Activated CD8-positive, alpha-beta T cell treated with anti-CD3 and anti-CD28 coated beads, Interleukin-2, amount 10 ng/mL, durations not matched to agents 7 days and 5 days (primary cell): ENCODE data around the gene MOB3B. TPM values are rescaled to one million over a fixed set of nuclear protein-coding genes. Genes with fewer than 3 reads are reported as not detected.
A peak's percentile ranks its signal among the peaks of the same experiment; 100 is the strongest.
"Not testable (repeated sequence)": the region's sequence is repeated elsewhere in the genome, so short reads cannot be mapped to it uniquely, and the experiment has no call there.

ENCODE experiments used
- ATAC-seq: fragments of 150-1000 bp; cut with Tn5 transposase; one replicate; pipeline ENCODE4 v1.10.0; 2021; ENCODE audit warnings: moderate library complexity
- CTCF ChIA-PET: fragments of 350-600 bp; sonication (Branson Sonifier 250); formaldehyde crosslinking; loops from one replicate; lab custom pipeline; 2021; ENCODE audit warnings: antibody characterized with exemption; lab: Charles Lee
- POLR2A ChIA-PET: fragments of 350-600 bp; sonication (Branson Sonifier 250); formaldehyde crosslinking; loops from one replicate; lab custom pipeline; 2021; ENCODE audit warnings: antibody characterized with exemption; lab: Charles Lee
- DNase-seq: peaks from one replicate; pipeline ENCODE4 v3.0.0-alpha.2; 2020
- H3K27ac Mint-ChIP-seq: one replicate; pipeline ENCODE4 v1.8.0; 2021; ENCODE audit warnings: mild to moderate bottlenecking, mixed read lengths
- H3K27me3 Mint-ChIP-seq: one replicate; pipeline ENCODE4 v1.8.0; 2021; ENCODE audit warnings: low read depth, mixed read lengths
- H3K36me3 Mint-ChIP-seq: one replicate; pipeline ENCODE4 v1.8.0; 2021; ENCODE audit warnings: low read depth, mixed read lengths
- H3K4me1 Mint-ChIP-seq: one replicate; pipeline ENCODE4 v1.8.0; 2021; ENCODE audit warnings: low read depth, mixed read lengths
- H3K4me3 Mint-ChIP-seq: one replicate; pipeline ENCODE4 v1.8.0; 2021; ENCODE audit warnings: mild to moderate bottlenecking, mixed read lengths
- H3K9me3 Mint-ChIP-seq: one replicate; pipeline ENCODE4 v1.8.0; 2022; ENCODE audit warnings: mixed read lengths; ENCODE audit not compliant: insufficient read depth
- total RNA-seq, 2 experiments: library from RNA; stranded (reverse); gene quantifications; one replicate each; pipeline ENCODE4 v1.2.3, GENCODE V29; 2021

MOB3B gene
- total RNA-seq, 2 experiments from 2014 or later, result 2.5 to 2.8 TPM

- H3K4me1 Mint-ChIP-seq, result peaks cover 26% of the 10 kb centered on the region
- no peak for DNase-seq
- H3K4me3 Mint-ChIP-seq, result no peak overlapping the region
- peaks cover 5% of the 10 kb centered on the region for H3K36me3 Mint-ChIP-seq
- ChIA-PET CTCF (interaction anchor here (1.9 kb wide), 1 partner anchor 69 kb away, joined by 7 read pairs; the partner anchor contains the start of gene MOB3B), POLR2A (no interaction called here)
- no peak for ATAC-seq
- H3K27ac Mint-ChIP-seq, result no peak overlapping the region
- no peaks in the 10 kb centered on the region for H3K27me3 Mint-ChIP-seq
- no peaks in the 10 kb centered on the region for H3K9me3 Mint-ChIP-seq
Measured at GRCh38 chr9:27460226-27461023, 69.2 kb downstream of the MOB3B start.

- Mint-ChIP-seq H3K4me3 (no peak overlapping the region), H3K27me3 (no peaks in the 10 kb centered on the region), H3K36me3 (peaks cover 10% of the 10 kb centered on the region), H3K9me3 (no peaks in the 10 kb centered on the region), H3K4me1 (peaks cover 28% of the 10 kb centered on the region), H3K27ac (peak overlapping the region; percentile 39)
- ChIA-PET POLR2A (no interaction called here), CTCF (no interaction called here)
- no peak for ATAC-seq
- no peak for DNase-seq
Measured at GRCh38 chr9:27457445-27457844, 72.2 kb downstream of the MOB3B start.

GRCh38 chr9:27453860-27454553 lies 75.6 kb downstream of the MOB3B start:
- Mint-ChIP-seq H3K4me1 (peaks cover 21% of the 10 kb centered on the region), H3K27me3 (no peaks in the 10 kb centered on the region), H3K27ac (no peak overlapping the region), H3K36me3 (peaks cover 11% of the 10 kb centered on the region), H3K9me3 (no peaks in the 10 kb centered on the region), H3K4me3 (no peak overlapping the region)
- CTCF ChIA-PET, result no interaction called here
- POLR2A ChIA-PET, result no interaction called here
- ATAC-seq (no peak), DNase-seq (no peak)

- no peak for DNase-seq
Measured at GRCh38 chr9:27451207-27451797, 78.3 kb downstream of the MOB3B start.

GRCh38 chr9:27450752-27451151 lies 78.9 kb downstream of the MOB3B start:
- H3K27me3 Mint-ChIP-seq, result no peaks in the 10 kb centered on the region
- no peak overlapping the region for H3K4me3 Mint-ChIP-seq
- peaks cover 5% of the 10 kb centered on the region for H3K4me1 Mint-ChIP-seq
- no peak overlapping the region for H3K27ac Mint-ChIP-seq
- no peak for ATAC-seq
- peaks cover 9% of the 10 kb centered on the region for H3K36me3 Mint-ChIP-seq
- ChIA-PET CTCF (interaction anchor here (1.4 kb wide), 1 partner anchor 33 kb away, joined by 3 read pairs; no protein-coding TSS in a partner anchor), POLR2A (no interaction called here)
- no peak for DNase-seq
- no peaks in the 10 kb centered on the region for H3K9me3 Mint-ChIP-seq

More at GRCh38 chr9:27451207-27451797, 78.3 kb downstream of the MOB3B start:
- Mint-ChIP-seq H3K4me1 (peaks cover 7% of the 10 kb centered on the region), H3K27ac (no peak overlapping the region), H3K4me3 (no peak overlapping the region), H3K9me3 (no peaks in the 10 kb centered on the region), H3K27me3 (no peaks in the 10 kb centered on the region), H3K36me3 (peaks cover 11% of the 10 kb centered on the region)
- ChIA-PET POLR2A (no interaction called here), CTCF (interaction anchor here (1.1 to 1.4 kb wide), 2 partner anchors 32 to 78 kb away, joined by 3 to 4 read pairs; partner anchors contain the start of gene MOB3B)
- no peak for ATAC-seq

- DNase-seq, ATAC-seq, H3K4me1 Mint-ChIP-seq, H3K27ac Mint-ChIP-seq, H3K9me3 Mint-ChIP-seq, H3K27me3 Mint-ChIP-seq, POLR2A ChIA-PET, H3K36me3 Mint-ChIP-seq, H3K4me3 Mint-ChIP-seq, CTCF ChIA-PET: not testable (repeated sequence)
Measured at GRCh38 chr9:27448356-27448755, 81.3 kb downstream of the MOB3B start.

- peaks cover 5% of the 10 kb centered on the region for H3K4me1 Mint-ChIP-seq
- H3K27ac Mint-ChIP-seq, result no peak overlapping the region
- H3K27me3 Mint-ChIP-seq, result no peaks in the 10 kb centered on the region
- no peak overlapping the region for H3K4me3 Mint-ChIP-seq
- CTCF ChIA-PET, result no interaction called here
- H3K36me3 Mint-ChIP-seq, result peaks cover 3% of the 10 kb centered on the region
- H3K9me3 Mint-ChIP-seq, result no peaks in the 10 kb centered on the region
- no peak for DNase-seq
- POLR2A ChIA-PET, result no interaction called here
- no peak for ATAC-seq
Measured at GRCh38 chr9:27447031-27447683, 82.5 kb downstream of the MOB3B start.

GRCh38 chr9:27445688-27446087 lies 83.9 kb downstream of the MOB3B start:
- ATAC-seq, result no peak
- Mint-ChIP-seq H3K4me3 (no peak overlapping the region), H3K4me1 (peaks cover 7% of the 10 kb centered on the region), H3K36me3 (peaks cover 3% of the 10 kb centered on the region), H3K9me3 (no peaks in the 10 kb centered on the region), H3K27me3 (no peaks in the 10 kb centered on the region), H3K27ac (no peak overlapping the region)
- ChIA-PET POLR2A (no interaction called here), CTCF (no interaction called here)
- DNase-seq, result no peak

GRCh38 chr9:27445057-27445595 lies 84.5 kb downstream of the MOB3B start:
- ATAC-seq (no peak), DNase-seq (no peak)
- CTCF ChIA-PET, result no interaction called here
- POLR2A ChIA-PET, result no interaction called here
- Mint-ChIP-seq H3K27ac (no peak overlapping the region), H3K9me3 (no peaks in the 10 kb centered on the region), H3K4me1 (peaks cover 7% of the 10 kb centered on the region), H3K27me3 (no peaks in the 10 kb centered on the region), H3K4me3 (no peak overlapping the region), H3K36me3 (peaks cover 3% of the 10 kb centered on the region)

- POLR2A ChIA-PET, result no interaction called here
- Mint-ChIP-seq H3K27ac (no peak overlapping the region), H3K9me3 (no peaks in the 10 kb centered on the region), H3K4me3 (no peak overlapping the region), H3K27me3 (no peaks in the 10 kb centered on the region), H3K36me3 (no peaks in the 10 kb centered on the region), H3K4me1 (peaks cover 7% of the 10 kb centered on the region)
- CTCF ChIA-PET, result no interaction called here
- ATAC-seq (no peak), DNase-seq (no peak)
Measured at GRCh38 chr9:27442464-27442863, 87.2 kb downstream of the MOB3B start.

GRCh38 chr9:27441741-27442070 lies 87.9 kb downstream of the MOB3B start:
- Mint-ChIP-seq H3K4me1 (peaks cover 7% of the 10 kb centered on the region), H3K27ac (no peak overlapping the region), H3K4me3 (no peak overlapping the region), H3K27me3 (no peaks in the 10 kb centered on the region), H3K36me3 (no peaks in the 10 kb centered on the region), H3K9me3 (no peaks in the 10 kb centered on the region)
- ATAC-seq (no peak), DNase-seq (no peak)
- POLR2A ChIA-PET, result no interaction called here
- CTCF ChIA-PET, result no interaction called here
